Endothelial cell of umbilical vein (primary cell): ENCODE results near the gene KANK2.
"Not testable (repeated sequence)": the region's sequence is repeated elsewhere in the genome, so short reads cannot be mapped to it uniquely, and the experiment has no call there.

Source experiments
- EZH2 ChIP-seq: IDR thresholded peaks from 2 replicates; pipeline ENCODE4 v1.6.1; 2012; ENCODE audit warnings: borderline replicate concordance, low read depth, mild to moderate bottlenecking, moderate library complexity, low read length, inconsistent platforms; ENCODE audit not compliant: severe bottlenecking
- FOS ChIP-seq: IDR thresholded peaks from 2 replicates; pipeline ENCODE4 v1.6.1; 2011; ENCODE audit warnings: mild to moderate bottlenecking, low read length, moderate library complexity, borderline replicate concordance; ENCODE audit not compliant: insufficient read depth
- GATA2 ChIP-seq: IDR thresholded peaks from 2 replicates; pipeline ENCODE4 v1.7.0; 2011; ENCODE audit warnings: low read depth, mild to moderate bottlenecking, moderate library complexity, mixed read lengths, low read length; ENCODE audit not compliant: insufficient read length, insufficient read depth
- JUN ChIP-seq: IDR thresholded peaks from 2 replicates; pipeline ENCODE4 v1.6.1; 2011; ENCODE audit warnings: borderline replicate concordance, low read depth; ENCODE audit not compliant: insufficient read length, insufficient read depth
- POLR2A ChIP-seq: IDR thresholded peaks from 2 replicates; pipeline ENCODE4 v1.6.1; 2012; ENCODE audit warnings: low read depth, mild to moderate bottlenecking, control low read depth, low read length
- POLR2AphosphoS5 ChIP-seq: IDR thresholded peaks from 2 replicates; pipeline ENCODE4 v1.6.1; 2012; ENCODE audit warnings: low read depth, mild to moderate bottlenecking, control low read depth, low read length, moderate library complexity; ENCODE audit not compliant: insufficient read depth
- TF ChIP-seq, protein P1 (sequence below), 2 donors: IDR thresholded peaks; 1 replicate in 1 of 2; 2 replicates in 1 of 2; pipeline ENCODE4 v1.5.1; 2011; ENCODE audit warnings: low read length in 2 of 2, mild to moderate bottlenecking in 2 of 2, moderate library complexity in 2 of 2, control low read depth in 1 of 2, inconsistent platforms in 1 of 2, low read depth in 1 of 2; ENCODE audit not compliant: insufficient read depth in 1 of 2; ENCODE audit errors: extremely low read depth in 1 of 2

DNA sequence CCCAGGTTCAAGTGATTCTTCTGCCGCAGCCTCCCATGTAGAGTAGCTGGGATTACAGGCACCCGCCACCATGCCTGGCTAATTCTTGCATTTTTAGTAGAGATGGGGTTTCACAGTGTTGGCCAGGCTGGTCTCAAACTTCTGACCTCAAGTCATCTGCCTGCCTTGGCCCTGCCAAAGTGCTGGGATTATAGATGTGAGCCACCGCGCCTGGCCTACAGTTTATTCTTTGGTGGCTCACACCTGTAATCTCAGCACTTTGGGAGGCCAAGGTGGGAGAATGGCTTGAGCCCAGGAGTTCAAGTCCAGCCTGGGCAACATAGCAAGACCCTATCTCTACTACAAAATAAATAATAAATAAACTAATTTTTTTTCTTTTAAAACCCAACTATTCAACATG, 73.2 kb downstream of the KANK2 start:
- TF ChIP-seq, protein P1, sequence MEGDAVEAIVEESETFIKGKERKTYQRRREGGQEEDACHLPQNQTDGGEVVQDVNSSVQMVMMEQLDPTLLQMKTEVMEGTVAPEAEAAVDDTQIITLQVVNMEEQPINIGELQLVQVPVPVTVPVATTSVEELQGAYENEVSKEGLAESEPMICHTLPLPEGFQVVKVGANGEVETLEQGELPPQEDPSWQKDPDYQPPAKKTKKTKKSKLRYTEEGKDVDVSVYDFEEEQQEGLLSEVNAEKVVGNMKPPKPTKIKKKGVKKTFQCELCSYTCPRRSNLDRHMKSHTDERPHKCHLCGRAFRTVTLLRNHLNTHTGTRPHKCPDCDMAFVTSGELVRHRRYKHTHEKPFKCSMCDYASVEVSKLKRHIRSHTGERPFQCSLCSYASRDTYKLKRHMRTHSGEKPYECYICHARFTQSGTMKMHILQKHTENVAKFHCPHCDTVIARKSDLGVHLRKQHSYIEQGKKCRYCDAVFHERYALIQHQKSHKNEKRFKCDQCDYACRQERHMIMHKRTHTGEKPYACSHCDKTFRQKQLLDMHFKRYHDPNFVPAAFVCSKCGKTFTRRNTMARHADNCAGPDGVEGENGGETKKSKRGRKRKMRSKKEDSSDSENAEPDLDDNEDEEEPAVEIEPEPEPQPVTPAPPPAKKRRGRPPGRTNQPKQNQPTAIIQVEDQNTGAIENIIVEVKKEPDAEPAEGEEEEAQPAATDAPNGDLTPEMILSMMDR (IDR thresholded peaks at IDR 0.05; ENCODE audit: extremely low read depth in 1 of 2, insufficient read depth in 1 of 2, low read depth in 1 of 2, low read length in 2 of 2): not testable (repeated sequence)
- TF ChIP-seq EZH2, GATA2, POLR2AphosphoS5, JUN, POLR2A, FOS: not testable (repeated sequence)
